ENCODE measurements around the gene CREB5.

CREB5 gene

DNA sequence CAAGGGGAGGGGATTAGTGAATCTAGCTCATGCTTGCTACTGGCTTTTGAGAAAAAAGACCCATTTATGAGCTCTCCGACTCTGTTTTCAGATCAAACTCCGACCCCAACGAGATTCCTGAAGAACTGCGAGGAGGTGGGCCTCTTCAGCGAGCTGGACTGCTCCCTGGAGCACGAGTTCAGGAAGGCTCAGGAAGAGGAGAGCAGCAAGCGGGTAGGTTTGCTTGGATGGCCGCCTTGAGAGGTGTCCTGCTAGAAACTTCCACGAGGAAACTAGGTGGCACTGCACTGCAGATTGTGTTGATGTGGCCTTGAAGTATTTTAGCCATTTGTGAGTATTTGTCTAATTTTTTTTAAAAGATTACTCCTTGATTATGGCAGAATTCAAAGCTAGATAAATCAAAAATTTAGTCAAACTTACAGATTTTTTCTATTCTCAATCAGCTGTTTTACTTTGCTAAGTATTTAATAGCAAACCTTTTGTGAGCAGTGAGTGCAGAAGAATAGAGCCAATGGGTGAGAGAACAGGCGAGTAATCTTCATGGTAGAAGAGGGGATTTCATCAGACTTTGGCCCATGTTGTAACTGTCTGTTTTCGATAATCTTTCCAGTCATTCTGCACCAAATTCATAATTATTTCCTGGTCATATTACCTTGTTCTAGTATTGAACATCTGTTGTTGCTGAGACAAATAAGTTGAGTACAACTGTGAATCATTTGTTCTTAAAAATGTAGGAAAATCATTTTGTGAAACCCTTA lies 95.4 kb downstream of the CREB5 start:
- H3K4me3 ChIP-seq (replicated peaks; ENCODE audit: low read depth, low read length), result no peak overlapping the region
- no peaks in the 10 kb centered on the region for H3K36me3 ChIP-seq (ENCODE audit: control insufficient read depth, insufficient read depth, low read length)
- no peaks in the 10 kb centered on the region for H3K27me3 ChIP-seq (replicated peaks; ENCODE audit: control insufficient read depth, insufficient read depth, low read length)
- no peak for DNase-seq (ENCODE audit: extremely low read depth, insufficient read length)
- TF ChIP-seq, protein P1, sequence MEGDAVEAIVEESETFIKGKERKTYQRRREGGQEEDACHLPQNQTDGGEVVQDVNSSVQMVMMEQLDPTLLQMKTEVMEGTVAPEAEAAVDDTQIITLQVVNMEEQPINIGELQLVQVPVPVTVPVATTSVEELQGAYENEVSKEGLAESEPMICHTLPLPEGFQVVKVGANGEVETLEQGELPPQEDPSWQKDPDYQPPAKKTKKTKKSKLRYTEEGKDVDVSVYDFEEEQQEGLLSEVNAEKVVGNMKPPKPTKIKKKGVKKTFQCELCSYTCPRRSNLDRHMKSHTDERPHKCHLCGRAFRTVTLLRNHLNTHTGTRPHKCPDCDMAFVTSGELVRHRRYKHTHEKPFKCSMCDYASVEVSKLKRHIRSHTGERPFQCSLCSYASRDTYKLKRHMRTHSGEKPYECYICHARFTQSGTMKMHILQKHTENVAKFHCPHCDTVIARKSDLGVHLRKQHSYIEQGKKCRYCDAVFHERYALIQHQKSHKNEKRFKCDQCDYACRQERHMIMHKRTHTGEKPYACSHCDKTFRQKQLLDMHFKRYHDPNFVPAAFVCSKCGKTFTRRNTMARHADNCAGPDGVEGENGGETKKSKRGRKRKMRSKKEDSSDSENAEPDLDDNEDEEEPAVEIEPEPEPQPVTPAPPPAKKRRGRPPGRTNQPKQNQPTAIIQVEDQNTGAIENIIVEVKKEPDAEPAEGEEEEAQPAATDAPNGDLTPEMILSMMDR (IDR thresholded peaks at IDR 0.05; ENCODE audit: insufficient read depth, low read length, poor library complexity, severe bottlenecking), result no peak

DNA sequence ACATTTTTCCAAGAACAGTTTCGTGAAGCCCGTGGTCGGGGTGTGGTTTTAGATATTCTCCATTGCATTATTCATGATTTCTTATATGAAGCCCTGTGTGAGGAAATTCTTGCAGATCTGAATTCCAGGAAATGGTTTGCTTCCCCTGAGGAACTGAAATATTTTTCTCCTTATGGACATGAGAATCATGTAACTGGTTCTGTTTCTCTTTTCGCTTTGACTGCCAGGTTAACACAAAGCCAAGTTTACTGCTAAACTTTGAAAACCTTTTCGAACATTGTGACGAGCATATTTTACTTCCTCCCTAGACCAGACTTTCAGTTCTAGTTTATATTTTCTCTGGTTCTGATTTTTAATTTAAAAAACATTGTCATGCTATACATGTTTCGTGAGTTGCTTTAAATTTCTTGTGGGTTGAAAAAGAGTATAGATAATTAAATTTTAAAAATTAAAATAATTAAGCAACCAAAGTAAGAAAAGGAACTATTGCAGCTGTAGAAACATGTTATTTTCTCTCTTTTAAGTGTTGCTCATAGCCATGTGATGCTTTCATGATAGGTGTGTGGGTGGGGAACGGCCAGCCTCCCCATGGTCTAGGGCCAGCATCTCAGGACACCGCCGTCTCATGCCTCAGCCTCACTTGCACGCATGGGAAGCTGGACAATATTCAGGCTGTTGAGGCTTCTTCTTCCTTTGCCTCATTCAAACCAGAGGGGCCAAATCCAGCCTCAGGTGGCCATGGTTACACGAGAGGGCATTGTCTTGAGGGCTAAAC lies 97.1 kb downstream of the CREB5 start:
- Histone ChIP-seq H3K4me3 (replicated peaks; ENCODE audit: low read depth, low read length) (peak overlapping the region; percentile 22), H3K27me3 (replicated peaks; ENCODE audit: control insufficient read depth, insufficient read depth, low read length) (no peaks in the 10 kb centered on the region), H3K36me3 (ENCODE audit: control insufficient read depth, insufficient read depth, low read length) (no peaks in the 10 kb centered on the region)
- TF ChIP-seq, protein P1 (IDR thresholded peaks at IDR 0.05; ENCODE audit: insufficient read depth, low read length, poor library complexity, severe bottlenecking), result no peak
- peak; percentile 77 for DNase-seq (ENCODE audit: extremely low read depth, insufficient read length)

GRCh38 chr7:28510026-28510369 lies 97.7 kb downstream of the CREB5 start:
- no peaks in the 10 kb centered on the region for H3K36me3 ChIP-seq (ENCODE audit: control insufficient read depth, insufficient read depth, low read length)
- no peak for DNase-seq (ENCODE audit: extremely low read depth, insufficient read length)
- no peaks in the 10 kb centered on the region for H3K27me3 ChIP-seq (replicated peaks; ENCODE audit: control insufficient read depth, insufficient read depth, low read length)
- TF ChIP-seq, protein P1 (IDR thresholded peaks at IDR 0.05; ENCODE audit: insufficient read depth, low read length, poor library complexity, severe bottlenecking), result no peak
- no peak overlapping the region for H3K4me3 ChIP-seq (replicated peaks; ENCODE audit: low read depth, low read length)

DNA sequence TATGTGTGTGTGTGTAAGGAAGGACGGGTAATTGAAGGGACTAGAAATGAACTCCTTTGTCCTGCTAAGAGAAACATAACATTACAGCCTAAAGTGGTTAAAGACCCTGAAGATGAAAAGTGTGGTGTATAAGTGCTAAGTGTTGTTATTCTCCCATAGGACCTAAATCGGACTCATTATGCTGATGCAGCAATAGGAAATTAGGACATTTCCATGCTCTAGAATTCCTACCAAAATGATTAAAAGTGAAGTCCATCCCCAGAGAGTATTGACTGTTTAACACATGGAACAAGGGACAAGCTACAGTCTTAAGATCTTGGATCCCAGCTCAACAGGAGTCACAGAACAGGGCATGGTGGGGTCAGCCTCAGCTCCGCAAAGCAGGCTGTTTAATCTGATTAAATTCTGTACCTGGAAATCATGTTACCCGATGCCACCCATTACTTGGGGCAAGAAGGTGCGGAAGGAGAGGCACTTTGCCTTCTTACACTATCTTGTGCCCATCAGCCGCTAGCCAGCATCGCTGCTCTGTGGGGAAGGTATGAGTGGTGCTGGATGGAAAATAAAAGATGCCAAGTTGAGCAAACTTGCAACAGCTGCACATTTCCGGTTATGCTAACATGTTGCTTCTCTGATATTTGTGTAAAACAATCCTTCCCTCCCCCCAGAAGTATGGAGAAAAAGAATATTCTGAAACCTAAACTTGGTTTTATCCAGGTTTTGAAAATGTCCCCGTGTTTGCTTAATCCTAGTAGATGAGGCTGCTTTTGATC lies 100.5 kb downstream of the CREB5 start:
- DNase-seq (ENCODE audit: extremely low read depth, insufficient read length), result no peak
- no peak overlapping the region for H3K4me3 ChIP-seq (replicated peaks; ENCODE audit: low read depth, low read length)
- no peaks in the 10 kb centered on the region for H3K27me3 ChIP-seq (replicated peaks; ENCODE audit: control insufficient read depth, insufficient read depth, low read length)

DNA sequence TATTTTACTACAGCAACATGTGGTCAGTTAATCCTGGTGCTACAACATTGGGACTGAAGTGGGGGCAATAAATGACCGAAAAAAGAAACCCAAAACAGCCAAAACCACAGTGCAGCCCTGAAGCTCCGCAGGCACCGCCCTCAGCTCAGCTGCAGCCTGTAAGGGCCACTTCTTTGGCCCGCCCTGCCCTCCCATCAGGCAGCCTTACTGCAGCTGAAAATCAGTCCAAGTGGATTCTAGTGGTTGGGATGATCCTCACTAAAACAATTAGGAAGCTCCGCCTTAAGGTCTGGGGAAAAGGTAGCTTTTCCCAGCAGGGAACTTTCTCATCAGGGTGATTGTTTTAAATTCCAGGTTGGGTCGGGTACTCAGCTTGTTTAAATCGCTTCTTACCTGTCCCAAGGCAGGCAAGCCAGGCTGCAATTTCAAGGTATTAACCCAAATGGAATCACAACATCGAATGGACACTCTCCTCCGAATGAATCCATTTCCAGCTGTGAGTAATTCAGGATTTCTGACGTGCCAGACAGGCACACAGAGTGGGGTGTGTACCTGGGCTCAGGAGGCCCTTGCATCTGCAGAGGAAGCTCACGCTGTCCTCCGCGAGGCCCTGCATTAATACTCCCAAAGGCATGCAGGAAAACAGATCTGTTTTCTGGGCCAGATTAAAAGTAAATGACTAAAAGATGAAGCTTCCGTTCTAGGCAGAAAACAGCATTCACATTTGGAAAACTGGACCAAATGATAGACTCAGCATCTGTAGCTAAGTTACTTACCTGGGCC lies 104.3 kb downstream of the CREB5 start:
- no peaks in the 10 kb centered on the region for H3K36me3 ChIP-seq (ENCODE audit: control insufficient read depth, insufficient read depth, low read length)
- TF ChIP-seq, protein P1 (IDR thresholded peaks at IDR 0.05; ENCODE audit: insufficient read depth, low read length, poor library complexity, severe bottlenecking), result no peak
- H3K4me3 ChIP-seq (replicated peaks; ENCODE audit: low read depth, low read length), result no peak overlapping the region
- DNase-seq (ENCODE audit: extremely low read depth, insufficient read length), result no peak
- H3K27me3 ChIP-seq (replicated peaks; ENCODE audit: control insufficient read depth, insufficient read depth, low read length), result no peaks in the 10 kb centered on the region; the same call in 1 of the 2 replicates

More for the DNA sequence above, 100.5 kb downstream of the CREB5 start:
- no peaks in the 10 kb centered on the region for H3K36me3 ChIP-seq (ENCODE audit: control insufficient read depth, insufficient read depth, low read length)
- TF ChIP-seq, protein P1 (IDR thresholded peaks at IDR 0.05; ENCODE audit: insufficient read depth, low read length, poor library complexity, severe bottlenecking), result no peak

Measured in GM06990 (cell line).